Measurements from ENCODE around the gene MED15. TPM values are rescaled to one million over a fixed set of nuclear protein-coding genes. Genes with fewer than 3 reads are reported as not detected.
A peak's percentile ranks its signal among the peaks of the same experiment; 100 is the strongest.

MED15 gene
- polyA plus RNA-seq, 1 experiment = 17.3 TPM

- H3K9me3 ChIP-seq (ENCODE audit: control insufficient read depth, insufficient read depth, low read length) = no peaks in the 10 kb centered on the region; the same call in 1 of the 2 replicates
- no peak for DNase-seq (ENCODE audit: low read depth, low spot score)
- ChIA-PET CTCF (interaction anchor here (7.6 kb wide), 1 partner anchor 14 kb away, joined by 82 read pairs; no protein-coding TSS in a partner anchor), POLR2A (interaction anchor here (1.1 to 1.3 kb wide), 2 partner anchors 14 to 42 kb away, joined by 3 to 4 read pairs; no protein-coding TSS in a partner anchor)
- H3K27ac ChIP-seq (ENCODE audit: low read depth, low read length) = peak overlapping the region; percentile 97
- TF ChIP-seq CTCF (IDR thresholded peaks at IDR 0.05; ENCODE audit: low read depth, low read length) = no peak
- no peaks in the 10 kb centered on the region for H3K27me3 ChIP-seq (ENCODE audit: control insufficient read depth, insufficient read depth, low read length)
- no peak overlapping the region for H3K4me3 ChIP-seq (ENCODE audit: low read depth, low read length)
Observed at GRCh38 chr22:20550851-20551744, 43.7 kb downstream of the MED15 start.

GRCh38 chr22:20551805-20552442 is 44.5 kb downstream of the MED15 start:
- H3K9me3 ChIP-seq (ENCODE audit: control insufficient read depth, insufficient read depth, low read length) = no peaks in the 10 kb centered on the region; the same call in 1 of the 2 replicates
- CTCF ChIA-PET = interaction anchor here (7.6 kb wide), 1 partner anchor 13 kb away, joined by 82 read pairs; no protein-coding TSS in a partner anchor
- no peaks in the 10 kb centered on the region for H3K27me3 ChIP-seq (ENCODE audit: control insufficient read depth, insufficient read depth, low read length)
- peak; percentile 31; the same call in 1 of the 2 replicates for TF ChIP-seq CTCF (IDR thresholded peaks at IDR 0.05; ENCODE audit: low read depth, low read length)
- H3K4me3 ChIP-seq (ENCODE audit: low read depth, low read length) = no peak overlapping the region
- H3K27ac ChIP-seq (ENCODE audit: low read depth, low read length) = peak overlapping the region; percentile 97
- DNase-seq (ENCODE audit: low read depth, low spot score) = no peak
- POLR2A ChIA-PET = interaction anchor here (1.3 to 1.7 kb wide), 2 partner anchors 17 to 43 kb away, joined by 4 to 11 read pairs; no protein-coding TSS in a partner anchor

GRCh38 chr22:20552443-20553401 is 45.3 kb downstream of the MED15 start:
- Histone ChIP-seq H3K9me3 (ENCODE audit: control insufficient read depth, insufficient read depth, low read length) (no peaks in the 10 kb centered on the region; the same call in 1 of the 2 replicates), H3K27me3 (ENCODE audit: control insufficient read depth, insufficient read depth, low read length) (no peaks in the 10 kb centered on the region), H3K27ac (ENCODE audit: low read depth, low read length) (peak overlapping the region; percentile 97), H3K4me3 (ENCODE audit: low read depth, low read length) (no peak overlapping the region)
- DNase-seq (ENCODE audit: low read depth, low spot score) = no peak
- CTCF ChIA-PET = interaction anchor here (7.6 kb wide), 1 partner anchor 13 kb away, joined by 82 read pairs; no protein-coding TSS in a partner anchor
- POLR2A ChIA-PET = interaction anchor here (1.3 to 1.7 kb wide), 2 partner anchors 16 to 45 kb away, joined by 6 to 11 read pairs; partner anchors contain the start of gene MED15
- no peak for TF ChIP-seq CTCF (IDR thresholded peaks at IDR 0.05; ENCODE audit: low read depth, low read length)

- ChIA-PET CTCF (interaction anchor here (7.6 kb wide), 1 partner anchor 11 kb away, joined by 82 read pairs; no protein-coding TSS in a partner anchor), POLR2A (no interaction called here)
- H3K27me3 ChIP-seq (ENCODE audit: control insufficient read depth, insufficient read depth, low read length) = no peaks in the 10 kb centered on the region
- no peak for DNase-seq (ENCODE audit: low read depth, low spot score)
- H3K4me3 ChIP-seq (ENCODE audit: low read depth, low read length) = no peak overlapping the region
- no peak for TF ChIP-seq CTCF (IDR thresholded peaks at IDR 0.05; ENCODE audit: low read depth, low read length)
- H3K9me3 ChIP-seq (ENCODE audit: control insufficient read depth, insufficient read depth, low read length) = peaks cover 7% of the 10 kb centered on the region
- H3K27ac ChIP-seq (ENCODE audit: low read depth, low read length) = peak overlapping the region; percentile 21
Observed at GRCh38 chr22:20553947-20554741, 46.7 kb downstream of the MED15 start.
